ENCODE measurements around the gene PHF2. TPM values are rescaled to one million over a fixed set of nuclear protein-coding genes. Genes with fewer than 3 reads are reported as not detected.

PHF2 gene
- total and polyA plus RNA-seq, 2 of the 8 experiments (the other 6 are each of a cell fraction or from before 2014, with no cell fraction given) = 3.4 to 9.4 TPM

DNA sequence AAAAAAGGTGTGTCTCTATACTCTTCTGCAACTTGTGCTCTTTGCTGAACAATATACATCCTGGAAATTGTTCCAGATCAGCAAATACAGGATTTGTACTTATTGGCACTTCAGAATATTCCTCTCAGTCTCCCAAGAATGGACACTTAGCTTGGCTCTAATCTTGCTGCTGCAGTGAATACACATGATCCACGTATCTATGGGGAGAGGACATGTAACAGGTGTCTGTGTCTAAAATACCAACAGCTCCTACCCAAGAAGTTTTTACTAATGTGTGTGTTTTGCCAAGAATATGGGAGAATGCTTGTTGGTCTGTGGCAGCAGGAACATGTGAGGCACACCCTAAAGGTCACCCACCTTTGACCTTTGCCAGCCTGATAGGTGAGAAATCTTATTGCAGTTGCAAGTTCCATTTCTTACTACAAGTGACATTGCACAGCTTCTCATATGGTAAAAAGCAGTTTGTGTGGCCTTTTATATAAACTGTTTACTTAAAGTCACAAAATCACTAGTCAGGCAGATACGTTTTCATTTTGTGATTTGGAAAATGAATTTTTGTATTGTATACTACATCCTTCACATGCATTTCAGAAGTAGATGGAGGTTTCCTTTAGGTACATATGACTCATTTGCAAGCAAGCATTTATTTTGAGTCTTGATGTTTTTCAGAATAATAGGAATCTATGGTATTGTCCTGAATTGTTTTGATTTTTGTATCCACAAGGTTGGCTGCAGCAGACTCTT lies 35.8 kb downstream of the PHF2 start:
- no peaks in the 10 kb centered on the region; a peak in 2 of 4 replicates for H3K9me3 ChIP-seq (ENCODE audit: insufficient read depth in 2 of 2, low read depth in 1 of 2, low read length in 1 of 2)
- no peak for FAIRE-seq
- WGBS, 2 experiments (ENCODE audit: extremely low coverage in 1 of 2, insufficient coverage in 1 of 2, insufficient read length in 1 of 2, insufficient replicate concordance in 2 of 2, low coverage in 1 of 2, low lambda C conversion rate in 2 of 2, missing lambda C conversion rate in 1 of 2) = 86% methylated on average over 2 of the region's 2 CpGs; no CpG with 5 or more reads in 1 of the 2 experiments
- H4K8ac ChIP-seq (ENCODE audit: extremely low read depth, insufficient read depth, low read length) = no peak overlapping the region
- H2BK20ac ChIP-seq (ENCODE audit: low read length) = no peak overlapping the region
- H3K23me2 ChIP-seq (ENCODE audit: low read depth, low read length) = peaks cover 8% of the 10 kb centered on the region; the same call in 1 of the 2 replicates
- peaks cover 7 to 20% of the 10 kb centered on the region in 2 experiments; a peak in 2 of 4 replicates for H3K79me2 ChIP-seq (ENCODE audit: control insufficient read depth in 1 of 2, insufficient read depth in 2 of 2, low read length in 2 of 2)
- no peak overlapping the region for H2BK15ac ChIP-seq (ENCODE audit: low read length)
- peaks cover 0 to 7% of the 10 kb centered on the region in 2 experiments for H4K20me1 ChIP-seq (replicated peaks in 1 of 2; ENCODE audit: control insufficient read depth in 1 of 2, insufficient read depth in 2 of 2, low read length in 2 of 2)
- H3K14ac ChIP-seq (ENCODE audit: insufficient read length) = no peak overlapping the region
- H3K36me3 ChIP-seq (ENCODE audit: control insufficient read depth in 2 of 4, insufficient read depth in 4 of 4, low read length in 3 of 4) = no peaks in the 10 kb centered on the region
- H3K4me1 ChIP-seq (replicated peaks in 1 of 4; ENCODE audit: control insufficient read depth in 3 of 4, insufficient read depth in 4 of 4, low read length in 3 of 4) = peaks cover 0 to 4% (median 0%) of the 10 kb centered on the region in 4 experiments; a peak in 3 of 7 replicates
- H3K27ac ChIP-seq (ENCODE audit: low read depth, low read length) = no peak overlapping the region
- H3K27me3 ChIP-seq (replicated peaks in 1 of 4; ENCODE audit: control insufficient read depth in 3 of 4, extremely low read depth in 1 of 4, insufficient read depth in 3 of 4, low read length in 3 of 4) = no peaks in the 10 kb centered on the region
- no peak overlapping the region for H2AFZ ChIP-seq (ENCODE audit: low read length)
- no peak overlapping the region for H2BK5ac ChIP-seq (ENCODE audit: low read depth, low read length)
- H4K91ac ChIP-seq (replicated peaks; ENCODE audit: insufficient read length, low read length) = no peak overlapping the region
- CTCF ChIA-PET (ENCODE audit: partially characterized antibody) = no interaction called here
- H4K5ac ChIP-seq (ENCODE audit: insufficient read length, low read depth, low read length) = no peak overlapping the region
- no peaks in the 10 kb centered on the region; the same call in 1 of the 2 replicates for H3K79me1 ChIP-seq (ENCODE audit: low read depth, low read length)
- H2BK12ac ChIP-seq (ENCODE audit: low read depth, low read length) = no peak overlapping the region
- POLR2A ChIA-PET (ENCODE audit: partially characterized antibody) = no interaction called here
- no peak overlapping the region for H3K4ac ChIP-seq (replicated peaks; ENCODE audit: insufficient read length, low read depth, low read length)
- H3K23ac ChIP-seq (ENCODE audit: insufficient read length) = no peak overlapping the region
- no peak overlapping the region for H3K4me2 ChIP-seq (ENCODE audit: insufficient read depth in 1 of 2, low read depth in 2 of 2, low read length in 2 of 2)
- H2BK120ac ChIP-seq (replicated peaks; ENCODE audit: low read depth, low read length) = no peak overlapping the region
- no peak overlapping the region for H3K4me3 ChIP-seq (ENCODE audit: extremely low read depth in 1 of 4, insufficient read depth in 2 of 4, low read depth in 3 of 4, low read length in 4 of 4)
- H3K18ac ChIP-seq (ENCODE audit: extremely low read depth, low read length) = no peak overlapping the region
- no peak overlapping the region for H2AK5ac ChIP-seq (ENCODE audit: low read depth, low read length)
- no peak for DNase-seq (ENCODE audit: low read depth in 1 of 2, low spot score in 2 of 2)
- no peak overlapping the region for H3K9ac ChIP-seq (replicated peaks in 1 of 4; ENCODE audit: extremely low read depth in 1 of 4, low read depth in 3 of 4, low read length in 3 of 4)
- H3K56ac ChIP-seq (replicated peaks; ENCODE audit: insufficient read length, low read depth, low read length) = no peak overlapping the region
- no peak for TF ChIP-seq NRF1 (IDR thresholded peaks at IDR 0.05; ENCODE audit: low read depth, low read length)
- TF ChIP-seq SP4 (IDR thresholded peaks at IDR 0.05; ENCODE audit: low read length) = no peak
- no peak for TF ChIP-seq GABPA (IDR thresholded peaks at IDR 0.05; ENCODE audit: borderline replicate concordance, insufficient read depth, low read length)
- TF ChIP-seq BRCA1 (IDR thresholded peaks at IDR 0.05; ENCODE audit: low read depth, low read length) = no peak
- no peak for TF ChIP-seq POLR2AphosphoS5 (IDR thresholded peaks at IDR 0.05; ENCODE audit: low read depth, low read length)
- TF ChIP-seq GTF2F1 (IDR thresholded peaks at IDR 0.05; ENCODE audit: borderline replicate concordance, low read depth, low read length) = no peak
- no peak for TF ChIP-seq TBP (IDR thresholded peaks at IDR 0.05; ENCODE audit: low read depth, low read length)
- no peak for TF ChIP-seq TAF1 (IDR thresholded peaks at IDR 0.05; ENCODE audit: low read depth, low read length)
- TF ChIP-seq KDM1A (IDR thresholded peaks at IDR 0.05; ENCODE audit: borderline replicate concordance, low read length) = no peak
- no peak for TF ChIP-seq JUN (IDR thresholded peaks at IDR 0.05; ENCODE audit: low read depth, low read length)
- no peak for TF ChIP-seq YY1 (IDR thresholded peaks at IDR 0.05; ENCODE audit: low read depth, low read length)
- TF ChIP-seq, protein P1, sequence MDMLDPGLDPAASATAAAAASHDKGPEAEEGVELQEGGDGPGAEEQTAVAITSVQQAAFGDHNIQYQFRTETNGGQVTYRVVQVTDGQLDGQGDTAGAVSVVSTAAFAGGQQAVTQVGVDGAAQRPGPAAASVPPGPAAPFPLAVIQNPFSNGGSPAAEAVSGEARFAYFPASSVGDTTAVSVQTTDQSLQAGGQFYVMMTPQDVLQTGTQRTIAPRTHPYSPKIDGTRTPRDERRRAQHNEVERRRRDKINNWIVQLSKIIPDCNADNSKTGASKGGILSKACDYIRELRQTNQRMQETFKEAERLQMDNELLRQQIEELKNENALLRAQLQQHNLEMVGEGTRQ (IDR thresholded peaks at IDR 0.05; ENCODE audit: low read length) = no peak
- TF ChIP-seq TEAD4 (IDR thresholded peaks at IDR 0.05; ENCODE audit: low read depth, low read length) = no peak
- no peak for TF ChIP-seq SP1 (IDR thresholded peaks at IDR 0.05; ENCODE audit: low read depth, low read length)

Data from H1 (cell line).